GM18499 (cell line): ENCODE results near the gene ARF1.

Experiments used
- ATAC-seq: cut with Tn5 transposase; IDR thresholded peaks from one replicate; pipeline ENCODE4 v1.9.1; 2021; ENCODE audit warnings: moderate number of reproducible peaks; ENCODE audit not compliant: insufficient read depth, unreplicated experiment

ARF1 gene

GRCh38 chr1:228048659-228049298 is 33.7 kb upstream of the ARF1 start:
- ATAC-seq = no peak

DNA sequence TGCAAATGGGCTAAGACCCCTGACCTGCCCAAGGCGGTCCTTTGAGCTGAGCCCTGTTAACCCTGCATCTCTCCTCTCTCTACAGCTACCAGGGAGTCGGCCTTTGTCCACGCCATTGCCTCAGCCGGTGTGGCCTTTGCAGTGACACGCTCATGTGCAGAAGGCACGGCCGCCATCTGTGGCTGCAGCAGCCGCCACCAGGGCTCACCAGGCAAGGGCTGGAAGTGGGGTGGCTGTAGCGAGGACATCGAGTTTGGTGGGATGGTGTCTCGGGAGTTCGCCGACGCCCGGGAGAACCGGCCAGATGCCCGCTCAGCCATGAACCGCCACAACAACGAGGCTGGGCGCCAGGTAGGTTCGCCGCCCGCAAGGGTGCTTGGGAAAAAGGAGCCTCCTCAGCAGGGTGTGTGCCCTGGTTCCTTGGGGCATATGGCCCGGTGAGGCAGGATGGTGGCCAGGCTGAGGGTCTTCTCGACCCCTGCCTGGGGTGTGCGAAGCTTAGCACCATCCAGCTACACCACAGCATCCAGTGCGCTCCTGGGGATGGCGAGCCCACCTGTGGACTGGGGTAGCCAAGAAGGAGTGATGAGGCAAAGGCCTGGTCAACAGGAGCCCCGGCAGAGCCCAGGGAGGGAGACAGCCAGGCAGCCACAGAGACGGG is 31.8 kb upstream of the ARF1 start:
- ATAC-seq = no peak

GRCh38 chr1:228058172-228058948 is 24.1 kb upstream of the ARF1 start:
- ATAC-seq = no peak

DNA sequence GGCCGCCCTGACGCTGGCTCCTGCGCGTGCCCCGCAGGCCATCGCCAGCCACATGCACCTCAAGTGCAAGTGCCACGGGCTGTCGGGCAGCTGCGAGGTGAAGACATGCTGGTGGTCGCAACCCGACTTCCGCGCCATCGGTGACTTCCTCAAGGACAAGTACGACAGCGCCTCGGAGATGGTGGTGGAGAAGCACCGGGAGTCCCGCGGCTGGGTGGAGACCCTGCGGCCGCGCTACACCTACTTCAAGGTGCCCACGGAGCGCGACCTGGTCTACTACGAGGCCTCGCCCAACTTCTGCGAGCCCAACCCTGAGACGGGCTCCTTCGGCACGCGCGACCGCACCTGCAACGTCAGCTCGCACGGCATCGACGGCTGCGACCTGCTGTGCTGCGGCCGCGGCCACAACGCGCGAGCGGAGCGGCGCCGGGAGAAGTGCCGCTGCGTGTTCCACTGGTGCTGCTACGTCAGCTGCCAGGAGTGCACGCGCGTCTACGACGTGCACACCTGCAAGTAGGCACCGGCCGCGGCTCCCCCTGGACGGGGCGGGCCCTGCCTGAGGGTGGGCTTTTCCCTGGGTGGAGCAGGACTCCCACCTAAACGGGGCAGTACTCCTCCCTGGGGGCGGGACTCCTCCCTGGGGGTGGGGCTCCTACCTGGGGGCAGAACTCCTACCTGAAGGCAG is 23.4 kb upstream of the ARF1 start:
- ATAC-seq = no peak

- ATAC-seq = no peak
Observed at GRCh38 chr1:228059634-228060457, 22.7 kb upstream of the ARF1 start.

- no peak for ATAC-seq
Observed at GRCh38 chr1:228060458-228061190, 21.9 kb upstream of the ARF1 start.

GRCh38 chr1:228061411-228062084 is 21.0 kb upstream of the ARF1 start:
- no peak for ATAC-seq

GRCh38 chr1:228062085-228062791 is 20.3 kb upstream of the ARF1 start:
- ATAC-seq = no peak

DNA sequence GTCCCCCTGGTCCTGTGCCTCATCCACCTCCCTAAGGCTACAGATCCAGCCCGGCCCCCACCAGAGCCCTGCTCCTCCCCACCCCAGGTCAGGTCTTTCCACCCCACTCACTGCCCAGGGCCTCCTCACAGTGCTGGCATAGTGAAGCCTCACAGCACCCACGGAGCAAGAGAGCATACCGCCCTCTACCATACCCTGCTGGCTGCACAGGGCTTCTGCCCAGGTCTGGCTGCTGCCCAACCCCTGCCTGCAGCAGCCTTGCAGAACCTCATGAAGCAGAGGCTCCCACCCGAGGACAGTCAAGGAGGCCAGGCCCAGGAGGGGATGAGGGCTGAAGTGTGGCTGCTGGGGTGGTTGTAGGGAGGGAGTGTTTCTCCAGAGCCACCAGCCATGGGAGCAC is 19.7 kb upstream of the ARF1 start:
- no peak for ATAC-seq

GRCh38 chr1:228063251-228064191 is 19.0 kb upstream of the ARF1 start:
- no peak for ATAC-seq

DNA sequence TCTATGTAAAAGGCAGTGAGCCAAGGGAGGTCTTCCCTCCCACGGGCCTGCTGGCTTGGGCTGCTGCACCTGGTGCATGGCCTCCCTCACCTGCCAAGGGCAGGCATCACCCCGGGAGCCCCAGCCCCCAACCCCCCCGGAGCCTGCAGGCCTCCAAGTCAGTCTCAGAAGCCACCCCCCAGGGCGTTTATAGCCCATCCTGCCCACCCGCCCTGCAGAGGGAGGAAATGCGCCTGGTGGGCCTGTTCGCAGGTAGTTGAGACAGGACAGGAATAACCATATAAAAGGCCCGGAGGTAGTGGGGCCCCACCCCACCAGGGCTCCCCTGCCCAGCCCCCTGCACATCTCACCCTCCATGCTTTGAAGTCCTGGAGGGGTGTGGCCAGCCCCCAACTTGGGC is 18.2 kb upstream of the ARF1 start:
- no peak for ATAC-seq

DNA sequence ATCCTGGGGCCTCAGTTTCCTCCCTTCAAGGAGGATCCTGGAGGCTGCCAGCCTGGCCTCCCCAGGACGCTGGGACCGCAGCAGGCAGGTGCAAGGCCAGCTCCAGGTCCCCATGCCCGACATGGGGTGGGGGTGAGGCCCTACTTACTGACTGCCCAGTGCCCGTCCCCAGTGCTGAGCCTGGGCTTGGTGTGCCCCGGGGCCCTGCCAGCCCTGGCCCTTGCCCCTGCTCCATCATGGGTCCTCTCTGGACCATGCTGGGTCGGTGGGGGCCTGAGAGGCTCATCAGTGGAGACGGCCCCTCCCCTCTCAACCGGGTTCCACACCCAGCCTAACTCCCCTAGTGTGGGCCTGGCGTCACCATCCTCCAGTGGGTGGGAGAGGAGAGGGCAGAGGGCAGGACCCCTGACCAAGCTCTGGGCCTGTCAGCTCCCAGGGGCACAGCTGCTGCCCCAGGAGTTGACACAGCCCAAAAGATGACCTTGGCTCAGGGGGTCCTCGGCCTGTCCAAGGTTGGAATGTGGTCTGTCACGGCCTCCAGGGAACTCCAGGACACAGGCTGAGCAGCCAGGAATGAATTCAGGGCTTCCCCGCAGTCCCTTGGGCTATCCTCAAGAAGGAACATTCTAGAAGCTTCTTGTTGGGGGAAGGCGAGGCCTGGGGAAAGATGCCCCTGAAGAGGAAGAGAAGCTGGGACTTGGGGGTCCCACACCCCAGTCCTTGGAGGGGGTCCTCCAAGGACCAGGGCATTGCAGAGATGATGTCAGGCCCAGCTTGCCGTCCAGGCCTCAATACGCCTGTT is 17.6 kb upstream of the ARF1 start:
- ATAC-seq = no peak

DNA sequence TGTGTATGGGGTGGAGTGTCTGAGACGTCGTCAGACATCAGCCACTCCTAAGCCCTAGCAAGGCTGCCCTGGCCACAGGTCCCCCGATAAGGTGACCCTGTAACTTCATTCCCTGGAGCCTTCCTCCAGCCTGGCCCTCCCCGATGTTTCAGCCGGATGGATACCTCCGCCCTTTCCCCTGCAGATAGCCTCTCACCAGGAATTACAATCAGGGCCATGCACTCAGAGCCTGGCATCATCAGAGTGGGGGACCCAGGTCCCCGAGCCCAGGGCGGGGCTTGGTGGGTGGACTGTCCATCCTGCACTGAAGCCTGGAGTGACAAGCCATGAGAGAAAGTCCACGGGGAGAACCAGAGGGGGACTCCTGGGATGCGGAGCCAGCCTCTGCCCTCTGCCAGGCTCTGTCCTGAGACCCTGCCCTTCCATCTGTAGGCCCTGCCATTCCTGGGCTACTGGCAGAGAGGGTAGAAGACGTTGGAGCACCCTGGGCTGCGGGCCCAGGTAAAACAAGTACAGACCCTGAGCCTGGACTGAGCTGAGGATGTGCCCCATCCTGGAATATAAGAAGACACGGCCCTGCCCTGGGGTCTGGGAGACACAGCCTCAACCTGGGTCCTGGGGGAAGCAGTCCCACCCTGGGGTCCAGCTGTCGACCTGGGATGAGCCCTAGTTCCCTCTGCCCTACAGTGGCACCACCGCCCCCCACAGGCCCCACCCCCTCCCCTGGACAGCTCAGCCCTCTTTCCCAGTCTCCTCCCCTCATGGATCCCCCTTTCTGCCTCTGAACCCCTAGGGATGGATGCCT is 16.8 kb upstream of the ARF1 start:
- no peak for ATAC-seq

- no peak for ATAC-seq
Observed at GRCh38 chr1:228066416-228066815, 16.1 kb upstream of the ARF1 start.

DNA sequence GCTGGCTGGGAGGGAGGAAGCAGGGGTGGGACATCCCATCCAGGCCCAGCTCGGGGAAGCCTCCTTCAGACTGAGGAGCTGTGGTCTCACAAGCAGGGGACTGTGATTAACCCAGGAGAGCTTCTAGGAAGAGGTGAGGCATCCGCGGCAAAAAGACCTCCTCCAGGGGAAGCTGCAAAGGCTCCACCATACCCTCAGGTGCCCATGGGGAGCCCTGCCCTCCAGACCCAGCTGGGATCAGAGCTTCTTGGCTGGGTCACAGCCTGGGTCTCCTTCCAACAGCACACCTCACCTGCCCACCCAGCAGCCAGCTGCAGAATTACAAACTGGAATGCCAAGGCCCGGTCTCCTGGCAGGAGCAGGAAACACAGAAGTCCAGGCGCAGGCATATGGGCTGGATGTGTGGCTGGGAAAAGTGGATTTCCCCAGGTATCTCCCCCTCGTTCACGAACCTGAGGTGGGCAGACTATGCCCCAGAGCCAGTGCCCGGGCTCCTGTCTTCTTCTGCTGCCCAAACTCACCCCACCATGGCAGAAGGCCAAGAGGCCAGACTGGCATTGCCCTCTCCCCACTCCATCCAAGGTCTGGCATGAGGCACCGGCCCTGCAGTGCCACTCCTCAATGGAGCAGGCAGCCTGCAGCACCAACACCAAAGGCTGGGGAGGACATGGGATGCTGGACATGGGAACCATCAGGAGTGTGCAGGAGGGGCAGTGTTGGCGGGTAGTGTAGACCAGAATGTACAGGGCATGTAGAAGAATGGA is 15.4 kb upstream of the ARF1 start:
- ATAC-seq = no peak
